ENCODE data around the gene SNAP47.

The SNAP47 gene

DNA sequence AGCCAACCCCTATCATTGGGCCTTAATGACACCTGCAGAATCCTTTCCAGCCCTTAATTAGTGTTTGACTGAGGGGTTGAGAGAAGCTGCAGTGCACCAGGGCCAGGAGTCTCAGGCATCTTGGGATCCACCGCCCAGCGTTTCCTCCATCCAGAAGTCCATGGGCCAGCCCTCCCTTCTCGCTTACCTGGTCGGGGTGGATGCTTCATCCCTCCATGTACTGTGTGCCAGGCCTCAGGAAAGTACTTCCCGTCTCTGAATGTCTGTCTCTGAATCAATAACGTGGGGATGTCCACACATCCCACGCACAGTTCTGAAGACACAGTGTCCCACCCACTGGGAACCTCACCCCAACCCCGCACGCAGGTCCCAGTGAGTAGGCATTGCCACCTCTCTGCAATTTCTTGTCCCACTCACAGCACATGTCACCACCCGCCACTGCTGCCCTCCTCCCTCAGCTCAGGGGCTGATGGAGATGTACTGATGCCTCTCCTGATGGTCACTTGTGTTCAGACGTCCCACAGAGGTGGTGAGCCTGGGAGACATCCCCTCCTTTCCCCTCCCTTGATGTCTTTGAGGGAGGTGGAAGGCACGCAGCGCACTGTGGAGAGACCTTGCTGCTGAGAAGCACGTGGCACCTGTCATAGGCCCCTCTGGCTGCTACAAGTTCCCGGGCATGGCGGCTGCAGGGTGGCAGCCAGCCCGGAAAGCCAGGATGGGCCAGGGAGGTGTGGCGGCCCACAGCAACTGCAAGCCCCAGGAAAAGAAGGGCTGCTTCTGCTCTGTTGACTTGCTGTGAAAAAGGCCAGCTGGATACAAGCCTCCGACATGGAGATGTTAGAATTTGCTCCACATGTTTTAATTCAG, 50.8 kb downstream of the SNAP47 start:
- no peak for DNase-seq

DNA sequence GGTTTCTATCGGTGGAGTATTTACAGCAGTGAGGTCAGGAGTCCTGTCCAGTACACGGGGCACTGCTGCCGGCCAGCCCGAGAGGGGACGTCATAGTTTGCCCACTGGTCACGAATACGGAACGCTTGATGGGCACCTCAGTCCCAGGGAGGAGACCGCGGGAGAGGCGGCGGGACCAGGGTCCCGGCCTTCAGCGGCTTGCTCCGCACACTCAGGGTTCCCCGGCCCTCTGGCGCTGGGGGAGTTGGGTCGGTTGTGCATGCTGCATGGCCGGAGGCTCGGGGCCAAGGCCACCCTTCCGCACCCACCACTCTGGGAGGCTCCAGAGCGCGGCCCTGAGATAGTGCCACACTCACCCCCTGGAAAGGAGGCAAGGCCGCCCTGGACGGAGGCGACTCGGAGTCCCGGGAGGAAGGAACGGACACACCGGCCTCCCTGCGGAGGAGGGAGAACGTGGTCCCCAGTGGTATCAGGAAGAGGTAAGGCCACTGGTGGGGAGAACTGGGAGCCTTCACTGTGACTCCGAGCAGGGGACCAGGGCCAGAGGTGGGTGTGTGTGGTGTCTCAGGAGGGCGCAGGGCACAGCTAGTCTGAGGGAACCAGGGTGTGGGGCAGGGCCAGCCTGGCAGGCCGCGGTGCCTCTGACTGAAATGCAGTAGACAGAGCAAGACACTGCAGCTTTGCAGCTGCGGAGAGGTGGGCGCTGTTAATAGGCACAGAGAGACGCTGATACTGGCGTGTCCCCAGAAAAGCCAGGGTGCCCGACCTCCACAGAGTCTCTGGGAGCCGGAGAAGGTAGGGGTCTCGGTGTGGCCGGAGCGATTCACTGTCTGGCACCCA, 51.7 kb downstream of the SNAP47 start:
- peak in 1 of 14 donors; percentile 66 for DNase-seq

DNA sequence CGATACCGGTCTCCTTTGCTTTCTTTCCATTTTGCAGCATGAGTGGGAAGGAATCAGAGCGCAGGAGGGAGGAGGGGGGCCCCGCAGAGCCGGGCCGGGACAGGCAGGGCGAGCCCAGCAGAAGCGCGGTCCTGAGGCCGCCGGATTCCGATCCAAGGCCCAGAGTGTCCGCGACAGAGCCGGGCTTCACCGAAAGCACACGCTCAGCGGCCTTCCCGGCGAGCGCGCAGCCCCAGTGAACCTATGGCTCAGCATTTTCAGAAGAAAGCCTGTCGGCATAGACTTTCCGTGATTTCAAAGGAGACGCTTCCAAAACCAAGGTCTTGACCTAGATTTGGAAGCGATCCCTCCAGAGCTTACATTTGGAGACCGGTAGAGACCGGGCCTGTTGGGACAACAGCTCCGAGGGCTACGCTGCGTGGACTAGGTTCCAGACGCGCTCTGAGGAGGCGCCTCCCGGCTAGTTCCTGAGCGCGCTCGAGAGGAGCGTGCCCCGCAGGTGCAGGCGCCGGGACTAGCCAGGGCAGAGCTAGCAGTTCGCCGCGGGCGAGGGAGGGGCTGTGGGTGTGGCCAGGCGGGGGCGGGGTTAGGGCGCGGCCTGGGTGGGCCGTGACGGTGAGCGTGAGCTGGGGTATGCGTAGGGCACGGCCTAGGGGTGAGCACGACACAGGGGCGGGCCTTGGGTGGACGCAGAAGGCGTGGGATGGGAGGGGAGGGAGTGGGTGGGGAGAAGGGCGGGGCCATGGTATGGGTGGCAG, 52.5 kb downstream of the SNAP47 start:
- peak in 11 of 14 donors; percentile 19 to 96 (median 56) for DNase-seq

DNA sequence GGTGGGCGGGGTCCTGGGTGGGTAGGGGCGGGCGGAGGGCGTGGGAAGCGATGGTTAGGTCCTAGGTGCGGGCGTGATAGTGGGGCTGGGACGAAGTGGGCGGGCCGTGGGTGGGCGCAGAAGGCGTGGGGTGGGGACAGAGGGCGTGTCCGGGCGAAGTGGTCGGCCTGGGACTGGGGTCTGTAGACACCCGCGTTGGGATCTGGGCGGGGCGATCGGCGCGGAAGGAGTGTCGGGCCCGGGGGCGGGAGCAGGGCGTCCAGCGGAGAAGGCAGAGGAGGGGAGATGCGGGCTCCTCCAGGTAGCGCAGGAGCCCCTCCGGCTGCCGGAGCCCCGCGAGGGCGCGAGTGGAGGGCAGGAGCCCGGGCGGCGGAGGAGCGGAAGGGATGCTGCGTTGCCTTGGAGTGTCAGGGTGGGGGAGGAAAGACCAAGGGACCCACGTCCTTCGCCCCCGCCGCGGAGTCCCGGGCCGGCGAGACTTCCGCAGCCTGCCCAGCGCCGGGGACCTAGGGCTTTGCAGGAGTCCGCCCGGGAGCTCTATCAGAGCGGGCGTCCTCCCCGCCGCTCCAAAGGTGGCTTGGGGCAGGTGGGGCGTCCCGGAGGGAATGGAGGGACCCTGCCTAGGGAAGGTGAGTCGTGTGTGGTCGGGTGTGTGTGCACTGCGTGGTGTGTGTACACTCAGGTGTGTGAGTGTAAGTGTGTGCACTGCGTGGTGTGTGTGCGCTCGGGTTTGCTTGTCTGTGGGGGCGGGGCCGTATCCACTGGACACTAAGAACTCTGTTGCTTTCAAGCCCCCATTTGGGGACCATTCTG, 53.2 kb downstream of the SNAP47 start:
- DNase-seq, result peak in 1 of 14 donors; percentile 82

DNA sequence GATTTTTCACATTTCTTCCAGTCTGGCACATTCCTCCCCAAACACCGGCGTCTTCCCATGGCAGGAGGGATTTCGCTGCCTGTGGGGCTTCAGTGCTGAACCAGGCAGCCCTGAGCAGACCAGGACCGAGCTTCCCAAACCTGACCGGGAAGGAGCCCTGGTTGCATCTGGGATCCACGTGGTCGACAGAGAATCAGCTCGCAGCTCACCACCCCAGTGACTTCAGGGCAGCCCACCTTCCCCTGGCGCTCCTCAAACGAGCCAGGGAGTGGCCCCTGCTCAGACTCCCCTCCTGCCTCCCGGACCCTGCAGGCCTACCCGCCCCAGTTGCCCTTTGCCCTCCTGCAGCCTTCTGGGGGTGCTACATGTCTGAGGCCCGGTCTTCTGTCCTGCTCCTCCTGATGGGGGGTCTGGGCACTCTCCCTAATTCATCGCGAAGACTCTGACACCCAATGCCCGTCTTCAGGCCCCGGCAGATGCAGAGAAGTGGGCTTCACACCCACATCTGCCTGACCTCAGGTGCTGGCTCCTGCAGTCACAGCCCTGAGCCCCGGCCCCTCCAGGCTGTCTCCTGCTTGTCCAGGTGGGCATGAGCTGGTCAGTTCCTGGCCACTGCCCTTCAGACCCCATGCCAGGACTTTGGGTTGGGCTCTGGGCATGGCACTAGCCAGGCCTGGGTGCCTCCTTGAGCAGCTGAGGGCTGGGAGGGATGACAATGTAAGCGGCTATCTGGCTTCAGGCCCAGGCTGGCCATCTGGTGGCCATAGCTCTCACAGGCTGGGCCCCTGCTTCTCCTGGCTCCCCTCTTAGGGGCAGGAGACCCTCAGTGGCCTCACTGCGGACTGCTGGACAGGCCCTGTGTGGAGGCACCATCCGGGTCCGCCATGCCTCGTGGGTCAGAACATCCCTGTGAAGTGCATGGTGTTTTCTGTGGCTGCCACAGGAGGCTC, 54.1 kb downstream of the SNAP47 start:
- DNase-seq, result peak in 1 of 14 donors; percentile 85

DNA sequence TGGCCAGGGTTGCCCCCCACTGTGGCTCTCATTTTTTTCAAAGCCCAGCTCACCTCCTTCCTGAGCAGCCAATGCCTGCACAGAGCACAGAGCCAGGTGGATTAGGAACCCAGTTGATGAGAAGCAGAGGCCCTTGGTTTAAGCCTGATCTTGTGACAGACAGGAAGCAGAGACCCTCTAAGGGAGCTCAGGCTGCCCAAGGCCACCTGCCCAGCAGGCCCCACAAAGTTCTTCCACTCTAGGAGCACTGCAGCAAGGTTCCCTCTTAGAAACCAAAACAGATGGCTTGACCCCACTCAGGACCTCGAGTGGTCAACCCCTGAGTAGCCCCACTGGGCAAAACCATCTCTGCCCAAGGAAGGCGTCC, 54.8 kb downstream of the SNAP47 start:
- peak in 1 of 14 donors; percentile 85 for DNase-seq

DNA sequence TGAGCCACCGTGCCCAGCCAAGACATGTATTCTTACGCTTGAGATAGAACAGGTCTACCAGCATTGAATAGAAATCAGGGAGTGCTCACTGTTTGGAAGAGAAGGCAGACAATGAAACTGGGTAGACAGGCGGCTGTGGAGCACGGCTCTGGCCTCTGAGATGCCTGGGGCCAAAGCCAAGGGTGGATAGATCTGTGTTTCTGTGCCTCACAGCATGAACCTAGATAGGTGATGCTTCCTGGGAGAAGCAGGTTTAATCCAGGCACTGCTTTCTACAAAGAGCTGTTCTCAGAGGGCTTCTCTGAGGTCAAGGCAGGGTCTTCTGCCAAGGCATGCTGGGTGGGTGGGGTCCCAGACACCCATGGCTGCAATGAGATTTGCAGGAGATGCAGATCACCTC, 55.6 kb downstream of the SNAP47 start:
- no peak for DNase-seq

DNA sequence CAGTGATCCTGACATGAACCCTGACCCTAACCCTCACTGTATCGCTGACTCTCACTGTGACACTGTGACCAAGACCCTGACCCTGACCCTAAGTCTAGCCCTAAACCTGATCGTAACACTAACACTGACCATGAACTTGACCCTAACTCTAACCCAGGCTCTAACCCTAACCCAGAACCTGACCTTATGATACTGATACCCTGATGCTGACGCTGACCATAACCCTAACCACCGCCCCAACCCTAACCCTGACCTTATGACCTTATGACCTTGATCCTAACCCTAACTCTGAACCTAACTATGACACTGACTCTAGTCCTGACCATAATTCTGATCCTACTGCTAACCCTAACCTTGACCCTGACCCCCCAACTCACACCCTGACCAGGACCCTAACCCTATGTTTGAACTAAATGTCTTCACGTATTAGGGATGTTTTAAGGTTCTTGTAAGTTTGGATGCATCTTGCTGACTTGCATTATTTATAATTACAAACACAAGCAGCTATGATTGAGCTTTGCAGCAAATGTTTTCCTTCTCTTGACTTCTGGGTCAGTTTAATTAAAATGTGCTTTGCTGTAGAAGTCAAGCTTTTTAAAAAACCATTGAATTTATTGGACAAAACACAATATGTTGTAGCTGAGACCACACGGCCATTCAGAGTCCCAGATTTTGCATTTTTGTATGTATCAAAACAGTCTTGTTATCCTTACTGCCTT, 56.3 kb downstream of the SNAP47 start:
- DNase-seq, result no peak

DNA sequence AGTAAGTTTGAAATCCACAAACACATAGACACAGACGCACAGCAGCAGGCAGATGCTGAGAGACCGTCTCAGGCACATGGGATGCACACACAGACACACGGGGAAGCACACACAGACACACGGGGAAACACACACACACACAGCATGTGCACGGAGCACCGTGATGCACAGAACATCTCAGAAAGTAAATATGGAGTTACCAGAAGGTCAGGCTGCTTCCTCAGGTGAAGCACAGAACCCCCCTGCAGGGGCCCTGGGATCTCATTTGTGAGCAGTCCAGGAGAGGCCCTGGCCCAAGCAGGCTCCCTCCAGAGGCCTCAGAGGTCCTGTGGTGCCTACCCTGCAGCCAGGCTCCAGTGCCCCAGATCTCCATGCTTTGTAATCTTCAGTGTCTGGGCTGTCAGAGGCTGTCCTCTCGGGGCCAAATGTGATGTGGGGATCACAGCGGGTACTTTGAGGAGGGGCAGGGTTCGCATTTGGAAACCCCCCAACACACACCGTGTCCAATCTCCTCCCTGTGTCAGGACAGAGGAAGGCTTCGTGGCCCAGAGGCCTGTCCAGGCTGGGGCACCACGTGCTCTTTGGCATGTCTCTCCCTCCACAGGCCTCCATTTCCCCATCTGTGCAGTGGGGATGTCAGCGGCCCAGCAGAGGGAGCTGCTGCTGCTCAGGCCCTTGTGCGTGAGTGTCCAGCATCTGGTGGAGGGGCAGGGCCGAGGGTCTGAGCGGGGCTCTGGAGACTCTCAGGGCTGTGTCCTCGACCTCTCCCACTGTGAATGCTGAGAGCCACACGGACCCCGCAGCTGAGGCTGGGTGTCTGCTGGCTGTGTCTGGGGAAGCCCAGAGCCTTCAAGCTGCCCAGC, 57.2 kb downstream of the SNAP47 start:
- DNase-seq, result no peak

DNA sequence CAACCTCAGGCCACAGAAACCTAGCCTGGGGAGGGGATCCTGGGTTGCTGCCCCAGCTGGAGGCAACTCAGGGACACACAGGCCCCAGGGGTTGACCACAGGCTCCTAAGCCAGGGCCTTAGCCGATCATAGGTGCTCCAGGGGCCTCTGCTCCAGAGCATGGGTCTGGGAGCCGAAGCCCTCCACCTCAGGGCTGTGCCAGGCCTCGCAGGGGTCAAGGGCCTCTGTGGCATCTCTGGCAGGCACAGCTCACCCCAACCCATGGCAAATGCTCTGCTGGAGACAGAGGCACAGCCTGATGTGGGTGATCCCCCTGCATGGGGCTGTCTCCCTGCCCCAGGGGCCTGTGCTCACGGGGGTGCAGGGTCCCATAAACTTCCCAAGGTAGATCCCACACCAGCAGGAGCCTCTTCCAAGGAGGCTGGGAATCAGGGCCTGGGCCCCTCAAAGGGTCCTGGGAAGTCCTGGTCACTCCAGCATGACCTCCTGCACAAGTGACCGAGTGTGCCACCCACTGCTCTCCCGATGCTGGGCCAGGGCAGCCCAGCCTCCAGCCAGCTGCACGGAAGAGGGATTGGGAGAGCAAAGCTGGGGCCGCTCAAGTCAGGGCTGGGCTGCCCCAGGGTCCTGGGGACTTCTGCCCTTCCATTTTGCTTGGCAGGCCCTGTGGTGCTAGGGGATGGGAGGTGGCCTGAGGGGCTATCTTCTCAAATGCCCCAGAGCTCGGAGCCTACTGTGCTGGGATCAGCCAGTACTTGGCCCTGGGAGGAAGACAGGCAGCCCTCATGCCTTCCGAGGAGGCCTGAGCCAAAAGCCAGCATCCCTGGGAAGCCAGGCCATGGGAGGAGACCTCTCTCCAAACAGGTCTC, 58.1 kb downstream of the SNAP47 start:
- DNase-seq, result no peak

DNA sequence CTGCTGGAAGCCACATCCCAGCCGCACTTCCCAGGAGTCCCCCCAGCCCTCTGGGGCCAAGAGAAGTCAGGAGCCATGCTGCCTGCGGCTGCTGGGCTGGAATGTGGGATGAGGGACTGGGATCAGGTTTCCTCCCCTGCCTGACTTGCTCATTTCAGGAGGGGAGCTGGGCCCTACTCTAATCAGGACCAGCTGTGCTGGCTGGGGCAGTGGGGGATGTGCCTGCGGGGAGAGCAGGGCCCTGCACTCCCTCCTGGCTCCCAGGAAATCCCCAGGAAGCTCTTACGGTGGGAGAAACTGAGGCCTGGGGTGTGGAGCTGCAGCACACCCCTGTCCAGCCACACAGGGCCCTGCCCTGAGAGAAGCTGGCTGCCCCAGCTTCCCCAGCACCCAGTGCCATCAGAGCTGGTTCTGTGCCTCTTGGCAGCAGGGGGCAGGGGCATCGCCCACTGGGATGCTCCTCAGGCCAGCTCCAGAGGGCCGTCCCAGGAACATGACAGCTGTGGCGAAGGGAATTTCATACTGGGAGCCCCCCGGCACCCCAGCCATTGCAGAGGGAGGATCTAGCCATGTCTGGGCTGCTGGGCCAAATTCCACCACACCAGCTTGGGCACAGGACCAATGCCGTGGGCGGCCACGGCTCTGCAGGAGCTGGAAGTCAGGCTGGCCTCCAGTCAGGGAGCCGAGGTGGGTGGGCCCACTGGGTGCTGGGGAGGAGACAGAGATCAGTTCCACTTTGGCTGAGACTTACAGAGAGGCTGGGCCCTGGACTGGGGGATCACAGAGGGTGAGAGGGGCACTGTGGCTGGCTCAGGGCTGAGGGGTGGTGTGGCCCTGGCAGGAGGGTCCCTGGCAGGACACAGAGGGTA, 58.9 kb downstream of the SNAP47 start:
- no peak for DNase-seq

DNA sequence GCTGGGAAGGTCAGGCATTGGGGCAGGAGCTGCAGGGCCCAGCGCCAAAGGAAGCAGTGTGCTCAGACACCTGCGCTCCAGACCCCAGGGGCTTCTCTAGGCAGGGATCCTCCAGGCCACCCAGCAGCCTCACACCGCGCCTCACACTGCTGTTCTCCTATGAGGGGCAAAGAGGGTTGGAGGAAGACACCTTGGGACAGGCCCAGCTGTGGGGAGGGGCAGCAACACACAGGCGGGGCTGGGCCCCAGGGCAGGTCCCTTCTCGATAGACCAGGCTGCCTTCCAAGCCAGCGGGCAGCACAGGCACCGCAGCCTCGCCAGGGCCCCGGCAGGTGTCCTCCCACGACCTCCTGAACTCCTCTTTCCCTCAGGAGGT, 59.6 kb downstream of the SNAP47 start:
- DNase-seq, result no peak

DNA sequence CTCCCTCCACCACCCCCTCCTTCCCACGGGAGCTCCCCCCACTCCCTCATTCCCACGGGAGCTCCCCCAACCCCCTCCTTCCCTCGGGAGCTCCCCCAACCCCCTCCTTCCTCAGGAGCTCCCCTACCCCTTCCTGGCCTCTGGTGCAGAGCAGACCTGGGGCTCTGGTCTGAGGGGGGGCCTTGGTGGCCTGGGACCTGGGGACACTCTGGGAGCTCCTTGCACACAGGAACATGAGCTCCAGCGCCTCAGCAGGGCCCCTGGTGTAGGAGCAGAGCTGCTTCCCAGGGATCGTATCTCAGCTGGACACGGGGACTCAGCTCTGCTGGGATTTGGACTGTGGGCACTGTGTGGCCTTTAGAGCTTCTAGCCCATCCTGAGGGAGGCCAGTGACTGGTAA, 60.5 kb downstream of the SNAP47 start:
- DNase-seq, result no peak

DNA sequence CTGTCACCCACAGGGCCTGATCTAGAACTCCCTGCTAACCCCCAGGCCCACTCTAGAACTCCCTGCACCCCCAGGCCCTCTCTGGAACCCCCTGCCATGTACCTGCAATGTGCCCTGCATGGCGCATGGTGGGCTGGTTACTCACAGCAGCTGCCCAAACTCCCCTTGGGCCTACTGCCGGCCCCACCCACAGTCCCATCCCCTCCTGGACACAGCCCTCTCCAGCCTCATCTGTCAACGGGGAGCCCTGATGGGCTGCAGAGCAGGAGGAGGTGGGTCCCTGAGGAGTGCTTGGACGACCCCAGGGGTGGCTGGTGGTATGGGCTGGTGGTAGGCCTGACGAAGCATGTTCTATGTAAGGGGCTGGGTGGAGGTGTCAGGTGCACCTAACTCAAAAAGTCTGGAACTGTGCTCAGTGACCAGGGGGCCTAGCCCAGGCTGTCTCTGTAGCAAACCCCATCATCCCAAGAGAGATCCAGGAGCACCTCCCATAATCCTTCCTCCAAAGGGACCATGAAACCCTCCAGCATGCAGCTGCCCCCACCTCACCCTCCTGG, 61.2 kb downstream of the SNAP47 start:
- DNase-seq, result no peak

DNA sequence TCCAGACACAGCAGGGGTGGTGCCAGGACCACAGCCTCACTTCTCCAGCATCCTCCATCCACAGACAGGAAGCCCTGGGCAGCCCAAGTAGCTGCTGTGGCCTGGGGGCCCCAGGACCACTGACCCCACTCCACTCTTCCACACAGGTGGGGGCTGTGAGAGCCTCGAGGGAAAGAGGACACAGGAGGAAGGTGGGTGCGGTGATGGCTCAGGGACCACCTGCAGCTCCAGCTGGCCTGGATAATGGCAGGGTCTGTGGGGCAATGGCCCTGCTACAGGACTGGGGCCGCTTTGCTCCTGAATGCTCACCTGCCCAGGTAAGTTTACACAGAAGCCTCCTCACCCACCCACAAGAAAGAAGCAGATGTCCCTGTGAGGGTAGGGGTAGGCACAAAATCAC, 61.9 kb downstream of the SNAP47 start:
- no peak for DNase-seq

DNA sequence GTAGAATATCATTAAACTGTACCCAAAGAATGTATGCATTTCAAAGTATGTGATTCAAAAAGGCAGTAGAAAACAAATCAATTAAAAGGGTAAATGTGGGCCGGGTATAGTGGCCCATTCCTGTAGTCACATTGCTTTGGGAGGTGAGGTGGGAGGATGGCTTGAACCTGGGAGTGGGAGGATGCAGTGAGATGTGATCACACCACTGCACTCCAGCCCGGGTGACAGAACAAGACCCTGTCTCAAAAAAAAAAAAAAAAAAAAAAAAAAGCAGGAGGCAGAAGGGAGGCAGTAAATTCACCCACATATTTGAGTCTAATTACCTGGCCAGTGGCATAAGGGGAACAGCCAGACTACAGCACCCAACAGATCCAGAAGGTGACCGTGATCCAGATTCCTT, 62.4 kb downstream of the SNAP47 start:
- no peak for DNase-seq

Data from C1 segment of cervical spinal cord (tissue), 14 donors.